Fibroblast of lung (primary cell): ENCODE data around the gene TRAF4.

Experiments
- CTCF ChIP-seq, 2 donors: IDR thresholded peaks in 1 of 2; conservative IDR thresholded peaks in 1 of 2; 1 replicate in 1 of 2; 2 replicates in 1 of 2; pipeline ENCODE4 v1.5.1; 2011 to 2012; ENCODE audit warnings: low read length in 2 of 2, control low read depth in 1 of 2, inconsistent platforms in 1 of 2, low read depth in 1 of 2, mild to moderate bottlenecking in 1 of 2
- EZH2 ChIP-seq: IDR thresholded peaks from 2 replicates; pipeline ENCODE4 v1.5.1; 2012; ENCODE audit warnings: low read length, control low read depth, mild to moderate bottlenecking; ENCODE audit errors: missing control alignments

- TF ChIP-seq CTCF (conservative IDR thresholded peaks at IDR 0.05 in 1 of 2, IDR thresholded peaks at IDR 0.05 in 1 of 2; ENCODE audit: low read depth in 1 of 2, low read length in 2 of 2) (no peak), EZH2 (no peak)
Measured at GRCh38 chr17:28744972-28745785, 1.4 kb downstream of the TRAF4 start.
